Suprapubic skin (tissue), 4 donors: ENCODE measurements around the gene MAST4. TPM values are rescaled to one million over a fixed set of nuclear protein-coding genes. Genes with fewer than 3 reads are reported as not detected.

Experiments
- DNase-seq, 2 donors: peaks; one replicate each; pipeline ENCODE4 v3.0.0-alpha.2; 2019; ENCODE audit warnings: low spot score in 2 of 2
- H3K27ac ChIP-seq: fragments of 200-600 bp; sonication (generic); one replicate; pipeline ENCODE4 v1.5.1; 2019
- H3K27me3 ChIP-seq: fragments of 200-600 bp; sonication (generic); one replicate; pipeline ENCODE4 v1.5.1; 2019
- H3K36me3 ChIP-seq: fragments of 200-600 bp; sonication (generic); one replicate; pipeline ENCODE4 v1.5.1; 2019
- H3K4me1 ChIP-seq: fragments of 200-600 bp; sonication (generic); one replicate; pipeline ENCODE4 v1.5.1; 2019
- H3K4me3 ChIP-seq: fragments of 200-600 bp; sonication (generic); one replicate; pipeline ENCODE4 v1.5.1; 2019; ENCODE audit warnings: mild to moderate bottlenecking
- H3K9me3 ChIP-seq: fragments of 200-600 bp; sonication (generic); one replicate; pipeline ENCODE4 v1.5.1; 2019
- CTCF ChIP-seq, 2 donors: fragments of 200-600 bp in 1 of 2; fragments of 450-650 bp in 1 of 2; sonication (generic) in 1 of 2; IDR thresholded peaks; one replicate each; pipeline ENCODE4 v1.5.1; 2016 to 2019; ENCODE audit warnings: antibody characterized with exemption in 2 of 2, mild to moderate bottlenecking in 1 of 2, moderate library complexity in 1 of 2
- EP300 ChIP-seq: sonication (generic); formaldehyde crosslinking; IDR thresholded peaks from one replicate; pipeline ENCODE4 v1.6.1; 2017; ENCODE audit warnings: antibody characterized with exemption
- POLR2A ChIP-seq, 2 donors: fragments of 450-650 bp; IDR thresholded peaks; one replicate each; pipeline ENCODE4 v1.6.1; 2017; ENCODE audit warnings: antibody characterized with exemption in 2 of 2, mild to moderate bottlenecking in 2 of 2, moderate library complexity in 2 of 2
- POLR2AphosphoS5 ChIP-seq, 3 donors: sonication (generic); formaldehyde crosslinking; IDR thresholded peaks; one replicate each; pipeline ENCODE4 v1.6.1; 2017; ENCODE audit warnings: antibody characterized with exemption in 3 of 3
- WGBS: methylation state at CpG from one replicate; pipeline ENCODE4 v1.1.5; 2018; 5-methylcytosine and 5-hydroxymethylcytosine counted together
- total RNA-seq, 4 donors: library from RNA; depleted of rRNA; stranded (reverse); fragments of >200 nt; gene quantifications; one replicate each; pipeline ENCODE4 v1.1.0, GENCODE V29; 2016

MAST4 gene
- total RNA-seq, 4 donors from 2014 or later = 79.2 to 144 (median 98.1) TPM

- TF ChIP-seq EP300 = no peak
- no peak for TF ChIP-seq POLR2AphosphoS5 (IDR thresholded peaks at IDR 0.05)
- no peak for TF ChIP-seq CTCF (IDR thresholded peaks at IDR 0.05)
- no peak for TF ChIP-seq POLR2A (IDR thresholded peaks at IDR 0.05)
- peaks cover 3% of the 10 kb centered on the region for H3K4me1 ChIP-seq
- no peak for DNase-seq
- no peaks in the 10 kb centered on the region for H3K9me3 ChIP-seq
- 56% methylated on average over 2 of the region's 2 CpGs for WGBS
- H3K36me3 ChIP-seq = no peaks in the 10 kb centered on the region
- H3K27ac ChIP-seq = no peak overlapping the region
- H3K4me3 ChIP-seq = no peak overlapping the region
- H3K27me3 ChIP-seq = no peaks in the 10 kb centered on the region
Measured at GRCh38 chr5:66658516-66658915, 62.3 kb downstream of the MAST4 start.

GRCh38 chr5:66659780-66660179 is 63.6 kb downstream of the MAST4 start:
- 100% methylated on average over 3 of the region's 3 CpGs for WGBS
- H3K4me1 ChIP-seq = peaks cover 3% of the 10 kb centered on the region

GRCh38 chr5:66660396-66660795 is 64.2 kb downstream of the MAST4 start:
- no peak for TF ChIP-seq POLR2A (IDR thresholded peaks at IDR 0.05)
- WGBS = 54% methylated on average over 1 of the region's 1 CpG
- Histone ChIP-seq H3K36me3 (no peaks in the 10 kb centered on the region), H3K9me3 (no peaks in the 10 kb centered on the region), H3K27me3 (no peaks in the 10 kb centered on the region), H3K4me1 (peaks cover 3% of the 10 kb centered on the region), H3K4me3 (no peak overlapping the region), H3K27ac (no peak overlapping the region)
- no peak for DNase-seq

More at GRCh38 chr5:66659780-66660179, 63.6 kb downstream of the MAST4 start:
- no peaks in the 10 kb centered on the region for H3K9me3 ChIP-seq
- H3K4me3 ChIP-seq = no peak overlapping the region
- H3K27me3 ChIP-seq = no peaks in the 10 kb centered on the region
- no peak for DNase-seq
- TF ChIP-seq POLR2AphosphoS5 (IDR thresholded peaks at IDR 0.05) = no peak
- TF ChIP-seq EP300 = no peak
- no peak for TF ChIP-seq POLR2A (IDR thresholded peaks at IDR 0.05)
- no peak for TF ChIP-seq CTCF (IDR thresholded peaks at IDR 0.05)
- H3K36me3 ChIP-seq = no peaks in the 10 kb centered on the region
- no peak overlapping the region for H3K27ac ChIP-seq

- DNase-seq = no peak
- TF ChIP-seq EP300 (no peak), POLR2AphosphoS5 (IDR thresholded peaks at IDR 0.05) (peak in 1 of 3 donors; percentile 56), CTCF (IDR thresholded peaks at IDR 0.05) (no peak), POLR2A (IDR thresholded peaks at IDR 0.05) (no peak)
- no peak overlapping the region for H3K4me3 ChIP-seq
- H3K4me1 ChIP-seq = peaks cover 3% of the 10 kb centered on the region
- no peaks in the 10 kb centered on the region for H3K27me3 ChIP-seq
- WGBS = 71% methylated on average over 3 of the region's 3 CpGs
- no peak overlapping the region for H3K27ac ChIP-seq
- no peaks in the 10 kb centered on the region for H3K36me3 ChIP-seq
- no peaks in the 10 kb centered on the region for H3K9me3 ChIP-seq
Measured at GRCh38 chr5:66661149-66661548, 65.0 kb downstream of the MAST4 start.

- no peaks in the 10 kb centered on the region for H3K36me3 ChIP-seq
- no peaks in the 10 kb centered on the region for H3K9me3 ChIP-seq
- DNase-seq = no peak
- peaks cover 4% of the 10 kb centered on the region for H3K4me1 ChIP-seq
- 58% methylated on average over 3 of the region's 3 CpGs for WGBS
- no peaks in the 10 kb centered on the region for H3K27me3 ChIP-seq
- TF ChIP-seq POLR2A (IDR thresholded peaks at IDR 0.05) = no peak
- TF ChIP-seq POLR2AphosphoS5 (IDR thresholded peaks at IDR 0.05) = no peak
- H3K4me3 ChIP-seq = no peak overlapping the region
- H3K27ac ChIP-seq = no peak overlapping the region
Measured at GRCh38 chr5:66666778-66667177, 70.6 kb downstream of the MAST4 start.

GRCh38 chr5:66669086-66669861 is 73.1 kb downstream of the MAST4 start:
- Histone ChIP-seq H3K4me1 (peaks cover 4% of the 10 kb centered on the region), H3K27me3 (no peaks in the 10 kb centered on the region), H3K36me3 (no peaks in the 10 kb centered on the region), H3K4me3 (no peak overlapping the region), H3K27ac (no peak overlapping the region), H3K9me3 (no peaks in the 10 kb centered on the region)
- no peak for TF ChIP-seq POLR2A (IDR thresholded peaks at IDR 0.05)
- no peak for TF ChIP-seq EP300
- no peak for TF ChIP-seq POLR2AphosphoS5 (IDR thresholded peaks at IDR 0.05)
- no peak for TF ChIP-seq CTCF (IDR thresholded peaks at IDR 0.05)
- 86% methylated on average over 5 of the region's 5 CpGs for WGBS
- no peak for DNase-seq
